Stimulated activated CD8-positive, alpha-beta memory T cell treated with anti-CD3 and anti-CD28 coated beads, Interleukin-4, amount 100 ng/mL, for 4 hours (primary cell): ENCODE results near the gene E2F4.

Experiments
- DNase-seq, 2 donors: peaks; one replicate each; pipeline ENCODE4 v3.0.0-alpha.2; 2020; ENCODE audit warnings: low read depth in 2 of 2, low spot score in 1 of 2

E2F4 gene

GRCh38 chr16:67173323-67173722, 18.6 kb upstream of the E2F4 start:
- DNase-seq = no peak

- DNase-seq = no peak
Measured at GRCh38 chr16:67173808-67174705, 17.9 kb upstream of the E2F4 start.

- no peak for DNase-seq
Measured at GRCh38 chr16:67174706-67175231, 17.2 kb upstream of the E2F4 start.

GRCh38 chr16:67176662-67177061, 15.3 kb upstream of the E2F4 start:
- no peak for DNase-seq

- no peak for DNase-seq
Measured at GRCh38 chr16:67177743-67178699, 13.9 kb upstream of the E2F4 start.

- no peak for DNase-seq
Measured at GRCh38 chr16:67179421-67180080, 12.4 kb upstream of the E2F4 start.

GRCh38 chr16:67180166-67180565, 11.8 kb upstream of the E2F4 start:
- DNase-seq = no peak

- DNase-seq = no peak
Measured at GRCh38 chr16:67181346-67181745, 10.6 kb upstream of the E2F4 start.

GRCh38 chr16:67182288-67182687, 9.7 kb upstream of the E2F4 start:
- no peak for DNase-seq

GRCh38 chr16:67183284-67183626, 8.7 kb upstream of the E2F4 start:
- no peak for DNase-seq

GRCh38 chr16:67183627-67184452, 8.1 kb upstream of the E2F4 start, which contains the start of gene MATCAP1:
MATCAP1 (minus strand) TSS chr16:67183963; CDS start chr16:67180610, 3,353 bp downstream.
- DNase-seq = peak; percentile 82 to 86

GRCh38 chr16:67184453-67184994, 7.4 kb upstream of the E2F4 start:
- DNase-seq = no peak

GRCh38 chr16:67184995-67185650, 6.8 kb upstream of the E2F4 start:
- DNase-seq = peak; percentile 54 to 59

GRCh38 chr16:67185651-67186134, 6.3 kb upstream of the E2F4 start:
- DNase-seq = no peak

GRCh38 chr16:67186550-67186950, 5.4 kb upstream of the E2F4 start:
- no peak for DNase-seq

GRCh38 chr16:67187175-67187890, 4.6 kb upstream of the E2F4 start:
- no peak for DNase-seq

GRCh38 chr16:67188323-67188722, 3.6 kb upstream of the E2F4 start:
- DNase-seq = no peak

GRCh38 chr16:67188798-67189197, 3.2 kb upstream of the E2F4 start:
- DNase-seq = no peak

- no peak for DNase-seq
Measured at GRCh38 chr16:67190041-67190440, 1.9 kb upstream of the E2F4 start, which contains the start of gene EXOC3L1. EXOC3L1 (minus strand) TSS chr16:67190136; CDS start chr16:67189676, 460 bp downstream.
